WTC11 (cell line): ENCODE measurements around the gene MAS1L. TPM values are rescaled to one million over a fixed set of nuclear protein-coding genes. Genes with fewer than 3 reads are reported as not detected.

Experiments used
- ATAC-seq: fragments of 200-7000 bp; cut with Tn5 transposase; 2 replicates; pipeline ENCODE4 v1.10.0; 2021; ENCODE audit warnings: mild to moderate bottlenecking, moderate library complexity
- CTCF ChIA-PET: fragments of 300-600 bp; sonication (Branson Sonifier 250); formaldehyde crosslinking; loops from one replicate; lab custom pipeline; 2021; ENCODE audit warnings: antibody characterized with exemption; lab: Charles Lee
- POLR2A ChIA-PET: fragments of 350-600 bp; sonication (Branson Sonifier 250); formaldehyde crosslinking; loops from one replicate; lab custom pipeline; 2021; ENCODE audit warnings: antibody characterized with exemption; lab: Charles Lee
- DNase-seq: peaks from one replicate; pipeline ENCODE4 v3.0.0; 2021; ENCODE audit warnings: low spot score
- H3K27ac Mint-ChIP-seq: 2 replicates; pipeline ENCODE4 v1.8.0; 2021; ENCODE audit warnings: mixed read lengths
- H3K27me3 Mint-ChIP-seq: 2 replicates; pipeline ENCODE4 v1.8.0; 2021; ENCODE audit warnings: low read depth, mild to moderate bottlenecking, moderate library complexity, mixed read lengths
- H3K36me3 Mint-ChIP-seq: 2 replicates; pipeline ENCODE4 v1.8.0; 2021; ENCODE audit warnings: mixed read lengths
- H3K4me1 Mint-ChIP-seq: 2 replicates; pipeline ENCODE4 v1.8.0; 2022; ENCODE audit warnings: mixed read lengths
- H3K4me3 Mint-ChIP-seq: 2 replicates; pipeline ENCODE4 v1.8.0; 2021; ENCODE audit warnings: mild to moderate bottlenecking, moderate library complexity, mixed read lengths
- H3K9me3 Mint-ChIP-seq: 2 replicates; pipeline ENCODE4 v1.8.0; 2021; ENCODE audit warnings: mixed read lengths
- ATF1 ChIP-seq: sonication (generic); formaldehyde crosslinking; IDR thresholded peaks from 2 replicates; pipeline ENCODE4 v1.8.1; 2023; ENCODE audit warnings: mild to moderate bottlenecking, moderate library complexity, missing genetic modification reagents
- CBFB ChIP-seq: sonication (generic); formaldehyde crosslinking; IDR thresholded peaks from 2 replicates; pipeline ENCODE4 v1.8.1; 2022; ENCODE audit warnings: mild to moderate bottlenecking, low read depth, missing genetic modification reagents
- FOXJ3 ChIP-seq: sonication (generic); formaldehyde crosslinking; IDR thresholded peaks from 2 replicates; pipeline ENCODE4 v1.9.0; 2021; ENCODE audit warnings: missing genetic modification reagents, mild to moderate bottlenecking, borderline replicate concordance
- IRF2 ChIP-seq: sonication (generic); formaldehyde crosslinking; IDR thresholded peaks from 2 replicates; pipeline ENCODE4 v1.8.0; 2022; ENCODE audit warnings: low read depth, missing genetic modification reagents, borderline replicate concordance
- JAZF1 ChIP-seq: fragments of 250-450 bp; sonication (Bioruptor Pico); IDR thresholded peaks from 2 replicates; pipeline ENCODE4 v1.9.0; 2021; ENCODE audit warnings: moderate library complexity, mild to moderate bottlenecking, inconsistent platforms
- MYBL2 ChIP-seq: sonication (generic); formaldehyde crosslinking; IDR thresholded peaks from 2 replicates; pipeline ENCODE4 v1.8.1; 2023; ENCODE audit warnings: mild to moderate bottlenecking, moderate library complexity, missing genetic modification reagents
- RORB ChIP-seq: fragments of 250-450 bp; sonication (Bioruptor Pico); IDR thresholded peaks from 2 replicates; pipeline ENCODE4 v1.9.0; 2021; ENCODE audit warnings: mild to moderate bottlenecking
- SMAD3 ChIP-seq: sonication (generic); formaldehyde crosslinking; IDR thresholded peaks from 2 replicates; pipeline ENCODE4 v1.8.0; 2022; ENCODE audit warnings: missing genetic modification reagents, mild to moderate bottlenecking, borderline replicate concordance
- TEAD4 ChIP-seq: sonication (generic); formaldehyde crosslinking; IDR thresholded peaks from 2 replicates; pipeline ENCODE4 v1.8.0; 2022; ENCODE audit warnings: mild to moderate bottlenecking, missing genetic modification reagents
- ZNF121 ChIP-seq: sonication (generic); formaldehyde crosslinking; IDR thresholded peaks from 2 replicates; pipeline ENCODE4 v1.8.0; 2023; ENCODE audit warnings: missing genetic modification reagents
- ZNF219 ChIP-seq: sonication (generic); formaldehyde crosslinking; IDR thresholded peaks from 2 replicates; pipeline ENCODE4 v1.8.0; 2023; ENCODE audit warnings: missing genetic modification reagents, mild to moderate bottlenecking, borderline replicate concordance
- ZNF396 ChIP-seq: fragments of 250-450 bp; sonication (Bioruptor Pico); IDR thresholded peaks from 2 replicates; pipeline ENCODE4 v1.8.0; 2021; ENCODE audit warnings: mild to moderate bottlenecking, moderate library complexity, borderline replicate concordance
- total RNA-seq: library from RNA; stranded (reverse); gene quantifications from 3 replicates; pipeline ENCODE4 v1.2.3, GENCODE V29; 2021
- TF ChIP-seq, protein P1 (sequence below): sonication (generic); formaldehyde crosslinking; IDR thresholded peaks from 2 replicates; pipeline ENCODE4 v1.8.0; 2022; ENCODE audit warnings: mild to moderate bottlenecking, missing genetic modification reagents
- TF ChIP-seq, protein P2 (sequence below): sonication (generic); formaldehyde crosslinking; IDR thresholded peaks from 2 replicates; pipeline ENCODE4 v1.8.1; 2022; ENCODE audit warnings: low read depth, missing genetic modification reagents, borderline replicate concordance
- TF ChIP-seq, protein P3 (sequence below): sonication (generic); formaldehyde crosslinking; IDR thresholded peaks from 2 replicates; pipeline ENCODE4 v1.8.1; 2023; ENCODE audit warnings: mild to moderate bottlenecking, missing genetic modification reagents
- TF ChIP-seq, protein P4 (sequence below): sonication (generic); formaldehyde crosslinking; IDR thresholded peaks from 2 replicates; pipeline ENCODE4 v1.8.1; 2022; ENCODE audit warnings: mild to moderate bottlenecking, moderate library complexity, missing genetic modification reagents
- TF ChIP-seq, protein P5 (sequence below): sonication (generic); formaldehyde crosslinking; IDR thresholded peaks from 2 replicates; pipeline ENCODE4 v1.8.1; 2023; ENCODE audit warnings: mild to moderate bottlenecking, moderate library complexity, missing genetic modification reagents
- TF ChIP-seq, protein P6 (sequence below): sonication (generic); formaldehyde crosslinking; conservative IDR thresholded peaks from 2 replicates; pipeline ENCODE4 v1.8.1; 2022; ENCODE audit warnings: mild to moderate bottlenecking, missing genetic modification reagents
- TF ChIP-seq, protein P7 (sequence below): fragments of 250-450 bp; sonication (Bioruptor Pico); IDR thresholded peaks from 2 replicates; pipeline ENCODE4 v1.9.0; 2021; ENCODE audit warnings: moderate library complexity, mild to moderate bottlenecking, inconsistent platforms, borderline replicate concordance

MAS1L gene
- total RNA-seq, 1 experiment from 2014 or later, result not detected

DNA sequence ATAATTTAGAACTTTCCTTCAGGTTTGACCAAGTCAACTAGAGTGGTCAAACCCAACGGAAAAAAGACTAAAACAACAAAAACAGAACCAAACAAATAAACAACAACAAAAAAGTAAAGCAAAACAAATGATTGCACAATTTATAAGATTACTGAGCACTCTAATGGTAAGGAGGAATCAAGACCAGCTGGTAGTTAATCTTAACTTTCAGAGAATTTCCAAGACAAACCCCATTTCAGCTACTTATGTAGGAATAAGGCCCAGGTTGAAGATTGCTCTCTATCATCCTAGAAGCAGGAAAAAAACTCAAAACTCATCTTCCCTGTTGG is 37.5 kb upstream of the MAS1L start:
- Mint-ChIP-seq H3K4me1 (peaks cover 20% of the 10 kb centered on the region), H3K9me3 (peaks cover 50% of the 10 kb centered on the region), H3K27ac (peak overlapping the region; percentile 90), H3K4me3 (no peak overlapping the region), H3K36me3 (peaks cover 27% of the 10 kb centered on the region), H3K27me3 (no peaks in the 10 kb centered on the region; the same call in 1 of the 2 replicates)
- ATAC-seq, result no peak
- DNase-seq, result no peak
- ChIA-PET CTCF (interaction anchor here (1.0 to 1.6 kb wide), 2 partner anchors 64 to 123 kb away, joined by 3 read pairs; no protein-coding TSS in a partner anchor), POLR2A (no interaction called here)
- TF ChIP-seq ATF1 (CRISPR knock-in tag) (no peak), ZNF396 (no peak), JAZF1 (CRISPR knock-in tag) (no peak), IRF2 (CRISPR knock-in tag) (no peak), MYBL2 (no peak), FOXJ3 (CRISPR knock-in tag) (no peak), ZNF121 (CRISPR knock-in tag) (no peak), TEAD4 (CRISPR knock-in tag) (no peak), SMAD3 (CRISPR knock-in tag) (no peak), RORB (no peak), ZNF219 (CRISPR knock-in tag) (no peak)
- TF ChIP-seq, protein P1, sequence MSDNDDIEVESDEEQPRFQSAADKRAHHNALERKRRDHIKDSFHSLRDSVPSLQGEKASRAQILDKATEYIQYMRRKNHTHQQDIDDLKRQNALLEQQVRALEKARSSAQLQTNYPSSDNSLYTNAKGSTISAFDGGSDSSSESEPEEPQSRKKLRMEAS (CRISPR knock-in tag), result no peak
- TF ChIP-seq, protein P2, sequence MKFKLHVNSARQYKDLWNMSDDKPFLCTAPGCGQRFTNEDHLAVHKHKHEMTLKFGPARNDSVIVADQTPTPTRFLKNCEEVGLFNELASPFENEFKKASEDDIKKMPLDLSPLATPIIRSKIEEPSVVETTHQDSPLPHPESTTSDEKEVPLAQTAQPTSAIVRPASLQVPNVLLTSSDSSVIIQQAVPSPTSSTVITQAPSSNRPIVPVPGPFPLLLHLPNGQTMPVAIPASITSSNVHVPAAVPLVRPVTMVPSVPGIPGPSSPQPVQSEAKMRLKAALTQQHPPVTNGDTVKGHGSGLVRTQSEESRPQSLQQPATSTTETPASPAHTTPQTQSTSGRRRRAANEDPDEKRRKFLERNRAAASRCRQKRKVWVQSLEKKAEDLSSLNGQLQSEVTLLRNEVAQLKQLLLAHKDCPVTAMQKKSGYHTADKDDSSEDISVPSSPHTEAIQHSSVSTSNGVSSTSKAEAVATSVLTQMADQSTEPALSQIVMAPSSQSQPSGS (CRISPR knock-in tag), result no peak
- TF ChIP-seq, protein P3, sequence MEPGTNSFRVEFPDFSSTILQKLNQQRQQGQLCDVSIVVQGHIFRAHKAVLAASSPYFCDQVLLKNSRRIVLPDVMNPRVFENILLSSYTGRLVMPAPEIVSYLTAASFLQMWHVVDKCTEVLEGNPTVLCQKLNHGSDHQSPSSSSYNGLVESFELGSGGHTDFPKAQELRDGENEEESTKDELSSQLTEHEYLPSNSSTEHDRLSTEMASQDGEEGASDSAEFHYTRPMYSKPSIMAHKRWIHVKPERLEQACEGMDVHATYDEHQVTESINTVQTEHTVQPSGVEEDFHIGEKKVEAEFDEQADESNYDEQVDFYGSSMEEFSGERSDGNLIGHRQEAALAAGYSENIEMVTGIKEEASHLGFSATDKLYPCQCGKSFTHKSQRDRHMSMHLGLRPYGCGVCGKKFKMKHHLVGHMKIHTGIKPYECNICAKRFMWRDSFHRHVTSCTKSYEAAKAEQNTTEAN (CRISPR knock-in tag), result no peak
- TF ChIP-seq, protein P4, sequence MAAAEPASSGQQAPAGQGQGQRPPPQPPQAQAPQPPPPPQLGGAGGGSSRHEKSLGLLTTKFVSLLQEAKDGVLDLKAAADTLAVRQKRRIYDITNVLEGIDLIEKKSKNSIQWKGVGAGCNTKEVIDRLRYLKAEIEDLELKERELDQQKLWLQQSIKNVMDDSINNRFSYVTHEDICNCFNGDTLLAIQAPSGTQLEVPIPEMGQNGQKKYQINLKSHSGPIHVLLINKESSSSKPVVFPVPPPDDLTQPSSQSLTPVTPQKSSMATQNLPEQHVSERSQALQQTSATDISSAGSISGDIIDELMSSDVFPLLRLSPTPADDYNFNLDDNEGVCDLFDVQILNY (CRISPR knock-in tag), result no peak
- TF ChIP-seq, protein P5, sequence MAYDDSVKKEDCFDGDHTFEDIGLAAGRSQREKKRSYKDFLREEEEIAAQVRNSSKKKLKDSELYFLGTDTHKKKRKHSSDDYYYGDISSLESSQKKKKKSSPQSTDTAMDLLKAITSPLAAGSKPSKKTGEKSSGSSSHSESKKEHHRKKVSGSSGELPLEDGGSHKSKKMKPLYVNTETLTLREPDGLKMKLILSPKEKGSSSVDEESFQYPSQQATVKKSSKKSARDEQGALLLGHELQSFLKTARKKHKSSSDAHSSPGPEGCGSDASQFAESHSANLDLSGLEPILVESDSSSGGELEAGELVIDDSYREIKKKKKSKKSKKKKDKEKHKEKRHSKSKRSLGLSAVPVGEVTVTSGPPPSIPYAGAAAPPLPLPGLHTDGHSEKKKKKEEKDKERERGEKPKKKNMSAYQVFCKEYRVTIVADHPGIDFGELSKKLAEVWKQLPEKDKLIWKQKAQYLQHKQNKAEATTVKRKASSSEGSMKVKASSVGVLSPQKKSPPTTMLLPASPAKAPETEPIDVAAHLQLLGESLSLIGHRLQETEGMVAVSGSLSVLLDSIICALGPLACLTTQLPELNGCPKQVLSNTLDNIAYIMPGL, result no peak
- TF ChIP-seq, protein P6, sequence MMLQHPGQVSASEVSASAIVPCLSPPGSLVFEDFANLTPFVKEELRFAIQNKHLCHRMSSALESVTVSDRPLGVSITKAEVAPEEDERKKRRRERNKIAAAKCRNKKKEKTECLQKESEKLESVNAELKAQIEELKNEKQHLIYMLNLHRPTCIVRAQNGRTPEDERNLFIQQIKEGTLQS (CRISPR knock-in tag), result no peak

DNA sequence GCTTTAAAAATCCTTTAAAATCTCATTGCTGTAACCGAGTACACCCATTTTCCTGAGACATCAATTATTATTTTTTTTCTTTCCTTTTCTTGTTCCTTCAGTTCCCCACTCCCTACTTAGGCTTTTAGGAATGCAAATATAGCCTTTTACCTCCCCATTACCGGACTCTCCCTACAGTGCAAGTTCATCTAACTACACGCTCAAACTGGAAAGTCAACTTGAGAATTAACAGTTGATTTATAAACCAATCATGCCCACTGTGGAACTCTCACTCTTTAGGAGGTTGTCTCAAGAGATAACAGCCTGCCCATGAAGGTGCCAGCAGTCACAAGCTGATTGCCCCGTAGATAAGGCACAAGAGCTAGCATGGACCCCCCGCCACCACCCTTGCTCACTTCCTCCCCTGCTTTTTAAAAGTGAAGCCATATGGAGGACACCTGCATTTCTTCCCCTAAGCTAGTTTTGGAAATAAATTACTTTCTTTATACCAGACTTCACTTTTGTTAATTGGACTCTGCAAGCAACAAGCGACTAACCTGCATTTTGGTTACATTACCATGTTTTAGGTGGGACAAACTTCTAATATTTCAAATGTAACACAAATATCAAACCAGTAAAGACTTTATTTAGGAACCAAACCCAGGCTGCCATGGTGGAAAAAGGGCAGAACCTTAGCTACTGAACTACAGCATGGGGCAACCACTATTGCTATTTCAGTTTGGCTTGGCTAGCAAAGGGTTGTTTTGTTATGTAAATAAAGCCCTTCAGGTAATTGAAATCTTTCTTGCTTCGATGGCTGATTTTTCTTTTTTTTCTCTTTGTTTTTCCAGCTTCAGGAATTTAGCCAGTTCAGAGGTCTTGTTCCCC is 36.9 kb upstream of the MAS1L start:
- CTCF ChIA-PET, result interaction anchor here (0.6 to 1.6 kb wide), 4 partner anchors 65 to 1194 kb away, joined by 3 read pairs; no protein-coding TSS in a partner anchor
- peak; percentile 82 for ATAC-seq
- H3K9me3 Mint-ChIP-seq, result peaks cover 52% of the 10 kb centered on the region
- POLR2A ChIA-PET, result no interaction called here
- H3K4me1 Mint-ChIP-seq, result peaks cover 20% of the 10 kb centered on the region
- no peak for DNase-seq
- H3K27ac Mint-ChIP-seq, result peak overlapping the region; percentile 90
- TF ChIP-seq, protein P7, sequence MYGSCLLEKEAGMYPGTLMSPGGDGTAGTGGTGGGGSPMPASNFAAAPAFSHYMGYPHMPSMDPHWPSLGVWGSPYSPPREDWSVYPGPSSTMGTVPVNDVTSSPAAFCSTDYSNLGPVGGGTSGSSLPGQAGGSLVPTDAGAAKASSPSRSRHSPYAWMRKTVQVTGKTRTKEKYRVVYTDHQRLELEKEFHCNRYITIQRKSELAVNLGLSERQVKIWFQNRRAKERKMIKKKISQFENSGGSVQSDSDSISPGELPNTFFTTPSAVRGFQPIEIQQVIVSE (CRISPR knock-in tag), result no peak
- TF ChIP-seq CBFB (CRISPR knock-in tag), result no peak
- TF ChIP-seq, all 79 proteins: peak for 0
- H3K36me3 Mint-ChIP-seq, result peaks cover 27% of the 10 kb centered on the region
- no peak overlapping the region for H3K4me3 Mint-ChIP-seq
- no peaks in the 10 kb centered on the region; the same call in 1 of the 2 replicates for H3K27me3 Mint-ChIP-seq
